HG03039 (cell line): Measurements from ENCODE around the gene ZNF574.
A peak's percentile ranks its signal among the peaks of the same experiment; 100 is the strongest.

ENCODE experiments used
- ATAC-seq: cut with Tn5 transposase; IDR thresholded peaks from one replicate; pipeline ENCODE4 v1.9.1; 2021; ENCODE audit warnings: mild to moderate bottlenecking, moderate library complexity; ENCODE audit not compliant: unreplicated experiment

The ZNF574 gene

DNA sequence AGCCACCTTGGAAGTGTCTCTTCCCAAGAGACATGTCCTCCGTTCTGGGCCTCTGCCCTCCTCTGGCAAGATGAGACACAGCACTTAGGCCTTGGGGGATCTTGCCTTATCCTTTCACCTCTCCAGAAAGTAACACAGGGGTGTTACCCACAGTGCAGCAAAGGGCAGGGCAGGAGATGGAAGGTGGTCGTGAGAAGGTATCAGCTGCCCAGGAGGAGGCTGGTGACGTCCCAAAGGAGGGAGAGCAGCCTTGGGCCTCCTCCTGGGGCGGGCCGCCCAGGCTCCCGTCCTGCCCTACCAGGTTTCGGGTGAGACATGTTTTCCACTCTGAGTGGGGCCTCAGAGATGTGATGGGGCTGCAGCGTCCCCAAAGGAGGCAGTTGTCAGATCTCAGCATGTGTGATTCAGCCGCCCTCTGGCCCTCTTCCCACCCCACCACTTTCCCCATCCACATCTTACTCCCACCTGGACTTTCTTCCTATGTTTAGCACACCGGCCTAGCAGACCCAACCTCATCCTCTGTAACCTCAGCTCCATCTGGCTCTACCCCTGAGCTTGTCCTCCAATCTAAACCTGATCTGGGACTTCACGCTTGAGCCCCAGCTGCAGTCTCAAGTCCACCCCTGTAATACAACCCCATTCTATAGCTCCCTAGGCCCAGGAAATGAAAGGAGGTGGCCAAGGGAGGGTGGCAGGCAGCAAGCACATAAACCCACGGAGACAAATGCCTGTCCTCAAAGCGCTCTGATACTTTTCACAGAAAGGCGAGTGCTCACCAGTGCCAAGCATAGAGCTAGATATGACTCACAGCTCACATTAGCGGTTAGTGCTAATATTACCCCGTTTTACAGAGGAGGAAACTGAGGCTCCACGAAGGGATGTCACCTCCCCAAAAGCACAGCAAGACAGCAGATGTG, 47.0 kb downstream of the ZNF574 start:
- no peak for ATAC-seq

DNA sequence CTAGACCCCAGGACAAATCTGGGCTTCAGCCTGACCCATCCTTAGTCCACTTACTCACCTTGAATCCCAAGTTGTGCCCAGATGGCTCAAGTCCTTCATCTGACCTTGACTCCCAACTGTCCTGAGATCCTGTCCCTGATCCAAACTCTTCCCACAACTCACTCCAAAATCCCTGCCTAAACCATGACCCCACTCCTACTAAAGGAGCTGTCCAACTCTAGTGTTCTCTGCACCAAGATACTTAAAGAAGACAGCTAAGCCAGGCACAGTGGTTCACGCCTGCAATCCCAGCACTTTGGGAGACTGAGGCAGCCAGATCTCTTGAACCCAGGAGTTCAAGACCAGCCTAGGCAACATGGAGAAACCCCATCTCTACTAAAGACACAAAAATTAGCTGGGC, 47.8 kb downstream of the ZNF574 start:
- no peak for ATAC-seq

DNA sequence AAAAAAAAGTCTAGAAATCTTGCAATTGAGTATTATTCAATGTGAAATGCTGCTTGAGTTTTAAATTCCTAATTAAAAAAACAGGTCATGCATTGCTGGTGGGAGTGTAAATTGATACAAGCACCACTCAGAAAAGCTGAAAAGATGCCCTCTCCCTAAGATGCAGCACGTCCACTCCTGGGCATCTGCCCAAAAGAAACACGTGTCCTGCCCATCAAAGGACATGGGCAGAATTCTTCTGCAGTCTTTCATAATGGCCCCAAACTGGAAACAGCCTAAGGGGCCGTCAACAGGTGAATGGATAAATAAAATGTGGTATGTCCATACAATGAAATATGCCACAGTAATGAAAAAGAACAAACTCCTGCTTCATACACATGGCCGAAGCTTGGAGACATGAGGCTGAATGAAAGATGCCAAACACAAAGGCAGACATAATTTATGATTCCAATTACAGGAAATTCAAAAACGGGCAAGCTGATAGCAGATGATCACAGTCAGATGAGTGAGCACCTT, 48.5 kb downstream of the ZNF574 start:
- no peak for ATAC-seq

- no peak for ATAC-seq
Observed at GRCh38 chr19:42125536-42125935, 49.6 kb downstream of the ZNF574 start.

DNA sequence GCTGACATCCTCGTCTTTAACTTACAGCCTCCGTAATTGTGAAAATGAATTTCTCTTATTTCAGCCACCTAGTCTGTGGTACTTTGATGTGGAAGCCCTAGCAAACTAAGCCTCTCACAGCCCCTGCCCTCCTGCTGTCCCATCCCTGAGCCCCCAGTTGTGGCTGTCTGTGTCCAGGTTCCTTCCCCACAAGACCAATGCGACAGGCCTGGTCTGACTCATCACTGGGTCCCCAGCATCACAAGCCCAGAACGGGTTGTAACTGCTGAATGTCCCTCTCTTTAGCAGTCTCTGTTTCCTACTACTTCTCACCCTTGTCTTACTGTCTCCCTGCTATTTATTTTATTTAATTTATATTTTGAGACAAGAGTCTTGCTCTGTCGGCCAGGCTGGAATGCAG, 50.6 kb downstream of the ZNF574 start:
- no peak for ATAC-seq

DNA sequence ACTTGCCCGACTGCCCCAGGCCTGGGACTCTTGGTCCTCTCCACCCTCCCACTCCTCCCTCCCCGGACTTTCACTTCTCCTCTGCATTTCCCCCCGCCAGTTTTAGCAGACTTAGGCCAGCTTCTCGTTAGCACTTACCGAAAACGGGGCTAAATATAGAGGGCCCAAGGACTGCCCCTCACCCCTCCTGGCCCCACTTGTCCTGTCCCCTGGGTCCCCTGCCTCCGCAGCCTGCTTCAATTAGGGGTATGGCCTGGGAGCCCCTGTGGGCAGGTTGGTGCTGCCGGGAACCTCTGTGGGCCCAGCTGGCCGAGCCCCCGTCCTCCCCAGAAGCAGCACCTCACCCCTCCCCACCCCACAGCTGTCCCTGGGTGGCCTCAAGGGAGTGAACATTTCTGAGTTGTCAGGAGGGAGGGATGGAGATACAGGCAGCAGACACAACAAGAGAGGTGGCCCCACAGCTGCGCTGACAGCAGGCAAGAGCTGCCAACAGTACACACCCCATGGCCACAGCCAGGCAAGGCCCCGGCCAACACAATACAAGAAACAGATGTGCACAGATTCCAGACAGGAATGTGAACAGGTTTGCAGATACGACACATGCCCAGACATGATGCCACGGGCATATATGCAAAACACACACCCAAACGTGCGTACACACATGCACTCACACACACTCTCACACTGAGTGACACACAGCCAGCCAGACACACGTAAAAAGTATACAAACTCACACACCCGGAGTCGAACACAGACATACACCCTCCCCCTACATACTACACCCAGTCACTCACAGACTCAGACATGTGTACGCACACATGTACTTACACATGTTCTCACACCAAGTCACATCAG, 53.7 kb downstream of the ZNF574 start:
- peak; percentile 41 for ATAC-seq

- no peak for ATAC-seq
Observed at GRCh38 chr19:42130254-42130573, 54.2 kb downstream of the ZNF574 start.
